GM12891 (cell line): ENCODE results near the gene LRRC7.

Source experiments
- POLR2A ChIP-seq: IDR thresholded peaks from 2 replicates; pipeline ENCODE4 v1.6.1; 2011; ENCODE audit warnings: low read depth, low read length, control low read depth
- POLR2AphosphoS5 ChIP-seq: IDR thresholded peaks from 2 replicates; pipeline ENCODE4 v1.6.1; 2011; ENCODE audit warnings: low read depth, low read length, control low read depth
- SPI1 ChIP-seq: IDR thresholded peaks from 2 replicates; pipeline ENCODE4 v1.6.1; 2011; ENCODE audit warnings: low read depth, low read length, control low read depth
- TAF1 ChIP-seq: IDR thresholded peaks from 2 replicates; pipeline ENCODE4 v1.6.1; 2011; ENCODE audit warnings: low read depth, low read length, control low read depth

- TF ChIP-seq POLR2AphosphoS5 = no peak
- no peak for TF ChIP-seq POLR2A
- no peak for TF ChIP-seq SPI1
- TF ChIP-seq TAF1 = no peak
Observed at GRCh38 chr1:70134148-70134547, 566.4 kb downstream of the LRRC7 start.
